GM18505 (cell line): ENCODE measurements around the gene PDXP.
"Not testable (repeated sequence)": the region's sequence is repeated elsewhere in the genome, so short reads cannot be mapped to it uniquely, and the experiment has no call there.

ENCODE experiments used
- ATAC-seq: cut with Tn5 transposase; IDR thresholded peaks from one replicate; pipeline ENCODE4 v1.9.1; 2021; ENCODE audit not compliant: unreplicated experiment
- POLR2A ChIP-seq: IDR thresholded peaks from 4 replicates; pipeline ENCODE4 v1.6.1; 2011; ENCODE audit warnings: borderline replicate concordance; ENCODE audit not compliant: insufficient read depth, insufficient read length; ENCODE audit errors: extremely low read depth

Gene PDXP

DNA sequence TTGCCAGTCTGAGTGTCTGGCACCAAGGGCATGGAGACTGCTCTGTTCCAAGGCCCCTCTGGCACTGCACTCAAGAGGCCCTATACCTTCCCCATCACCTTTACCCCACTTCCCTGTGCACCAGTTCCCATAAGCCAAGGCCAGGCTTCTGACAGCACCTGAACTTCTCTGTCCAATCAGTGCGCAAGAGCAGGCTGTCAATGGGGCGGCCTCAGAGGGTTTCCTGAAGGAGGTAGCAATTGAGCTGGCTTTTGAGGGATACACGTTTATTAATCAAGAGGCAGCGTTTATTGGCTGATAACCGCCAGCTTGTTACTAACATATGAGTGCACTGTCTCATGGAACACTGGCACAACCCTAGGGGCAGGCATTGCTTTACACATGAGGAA is 17.0 kb upstream of the PDXP start:
- TF ChIP-seq POLR2A = no peak
- ATAC-seq = no peak

DNA sequence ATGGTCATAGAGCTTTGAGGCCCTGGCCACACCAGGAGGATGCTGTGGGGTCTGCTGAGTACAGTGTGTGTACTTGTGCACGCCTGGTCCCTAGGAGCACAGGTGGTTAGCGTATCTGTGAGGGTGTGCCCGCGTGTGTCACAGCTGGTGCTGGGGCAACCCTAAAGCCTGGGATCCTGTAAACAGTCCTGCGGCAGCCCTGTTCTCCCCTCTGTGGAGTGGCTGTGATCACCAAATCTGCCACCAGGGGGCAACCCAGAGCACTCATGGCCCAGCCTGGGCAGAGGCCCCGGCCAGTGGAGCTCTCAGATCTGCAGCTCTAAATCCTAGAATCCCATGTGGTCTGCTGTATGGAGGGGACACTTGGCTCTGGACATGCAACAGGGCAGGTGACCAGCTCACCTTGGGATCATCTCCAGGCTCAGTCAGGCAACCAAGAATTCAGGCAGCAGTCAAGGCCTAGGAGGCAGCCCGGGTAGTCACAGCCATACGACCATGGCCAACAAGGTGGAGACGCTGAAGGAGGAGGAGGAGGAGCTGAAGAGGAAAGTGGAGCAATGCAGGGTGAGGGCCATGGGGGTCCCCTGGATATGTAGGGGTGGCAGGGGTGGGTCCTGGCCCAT is 15.2 kb upstream of the PDXP start:
- no peak for TF ChIP-seq POLR2A
- no peak for ATAC-seq

DNA sequence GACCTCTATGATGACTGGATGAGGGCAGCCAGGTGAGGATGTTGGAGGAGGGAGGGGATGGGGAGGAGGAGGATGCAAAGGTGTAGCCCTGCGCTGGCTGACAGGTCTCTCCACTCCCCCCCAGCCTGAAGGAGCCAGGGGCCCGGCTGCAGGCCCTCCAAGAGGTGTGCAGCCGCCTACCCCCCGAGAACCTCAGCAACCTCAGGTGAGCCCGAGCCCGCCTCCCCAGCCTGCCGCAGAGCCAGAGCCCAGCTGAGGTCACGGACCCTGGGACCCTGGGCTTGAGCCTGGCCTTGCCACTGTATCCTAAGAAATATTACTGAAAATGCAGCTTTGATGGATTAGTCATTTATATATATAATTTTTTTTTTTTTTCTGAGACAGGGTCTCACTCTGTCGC is 11.2 kb upstream of the PDXP start:
- TF ChIP-seq POLR2A = no peak
- no peak for ATAC-seq

DNA sequence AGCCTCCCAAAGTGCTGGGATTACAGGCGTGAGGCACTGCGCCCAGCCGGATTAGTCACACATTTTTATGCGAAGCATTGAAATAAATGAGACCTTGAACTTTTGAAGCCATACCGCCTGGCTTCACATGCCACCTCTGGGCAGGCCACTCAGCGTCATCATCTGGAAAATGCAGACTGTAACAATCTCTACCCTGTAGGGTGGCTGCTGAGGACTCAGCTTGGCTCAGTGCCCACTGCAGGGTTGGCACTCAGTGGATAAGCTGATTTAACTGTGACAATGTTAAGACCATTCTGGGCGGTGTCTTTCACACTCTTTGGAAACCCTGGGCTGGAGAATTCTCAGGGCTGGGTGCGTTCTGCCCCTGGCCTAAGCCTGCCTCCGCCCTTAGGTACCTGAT is 10.6 kb upstream of the PDXP start:
- no peak for ATAC-seq
- no peak for TF ChIP-seq POLR2A

- no peak for ATAC-seq
- no peak for TF ChIP-seq POLR2A
Measured at GRCh38 chr22:37650463-37651136, 7.9 kb upstream of the PDXP start.

DNA sequence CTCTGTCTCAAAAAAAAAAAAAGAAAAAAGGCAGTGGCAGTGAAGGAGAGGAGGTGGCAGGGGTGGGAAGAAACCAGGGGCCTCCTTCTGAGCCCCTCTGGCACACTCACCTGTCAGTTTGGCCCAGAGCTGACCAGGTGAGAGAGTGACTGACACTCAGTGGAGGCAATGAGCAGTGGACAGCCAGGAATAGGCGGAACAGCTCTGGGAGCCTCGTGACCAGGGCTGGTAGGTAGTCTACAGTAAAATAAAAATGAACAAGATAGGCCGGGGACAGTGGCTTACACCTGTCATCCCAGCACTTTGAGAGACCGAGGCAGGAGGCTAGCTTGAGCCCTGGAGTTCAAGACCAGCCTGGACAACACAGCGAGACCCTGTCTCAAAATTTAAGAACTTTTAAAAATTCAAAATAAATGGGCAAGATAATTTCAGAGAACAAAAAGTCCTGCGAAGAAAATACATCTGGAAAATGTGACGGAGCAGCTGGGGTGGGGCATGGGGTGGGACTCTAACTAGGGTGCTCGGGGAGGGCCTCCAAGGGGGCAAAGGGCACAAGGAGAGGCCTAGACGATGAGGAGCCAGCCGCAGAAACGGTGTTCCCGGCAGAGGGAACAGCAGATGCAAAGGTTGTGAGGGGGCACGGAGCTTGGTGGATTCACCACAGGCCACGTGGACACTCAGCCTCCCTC is 3.8 kb upstream of the PDXP start:
- no peak for ATAC-seq
- TF ChIP-seq POLR2A = no peak

DNA sequence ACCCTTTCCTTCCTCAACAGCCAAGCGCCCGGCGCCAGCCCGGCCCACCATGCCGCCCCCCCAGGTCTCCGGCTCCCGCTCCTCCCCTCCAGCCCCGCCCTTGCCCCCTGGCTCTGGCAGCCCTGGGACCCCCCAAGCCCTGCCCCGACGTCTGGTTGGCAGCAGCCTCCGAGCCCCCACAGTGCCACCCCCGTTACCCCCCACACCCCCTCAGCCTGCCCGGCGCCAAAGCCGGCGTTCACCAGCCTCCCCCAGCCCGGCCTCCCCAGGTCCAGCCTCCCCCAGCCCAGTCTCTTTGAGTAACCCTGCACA is 3.3 kb upstream of the PDXP start:
- ATAC-seq = no peak
- no peak for TF ChIP-seq POLR2A

DNA sequence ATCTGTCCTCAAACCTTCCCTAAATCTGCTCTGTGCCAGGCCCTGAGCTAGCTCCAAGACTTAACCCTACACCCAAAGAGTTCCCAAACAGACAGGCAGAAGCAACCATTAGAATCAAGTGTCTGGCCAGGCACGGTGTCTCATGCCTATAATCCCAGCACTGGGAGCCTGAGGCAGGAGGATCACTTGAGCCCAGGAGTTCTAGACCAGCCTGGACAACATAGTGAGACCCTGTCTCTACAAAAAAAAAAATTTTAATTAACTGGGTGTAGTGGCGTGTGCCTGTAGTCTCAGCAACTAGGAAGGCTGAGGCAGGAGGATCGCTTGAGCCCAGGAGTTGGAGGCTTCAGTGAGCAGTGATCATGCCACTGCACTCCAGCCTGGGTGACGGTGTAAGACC is 1.9 kb upstream of the PDXP start:
- not testable (repeated sequence) for ATAC-seq

DNA sequence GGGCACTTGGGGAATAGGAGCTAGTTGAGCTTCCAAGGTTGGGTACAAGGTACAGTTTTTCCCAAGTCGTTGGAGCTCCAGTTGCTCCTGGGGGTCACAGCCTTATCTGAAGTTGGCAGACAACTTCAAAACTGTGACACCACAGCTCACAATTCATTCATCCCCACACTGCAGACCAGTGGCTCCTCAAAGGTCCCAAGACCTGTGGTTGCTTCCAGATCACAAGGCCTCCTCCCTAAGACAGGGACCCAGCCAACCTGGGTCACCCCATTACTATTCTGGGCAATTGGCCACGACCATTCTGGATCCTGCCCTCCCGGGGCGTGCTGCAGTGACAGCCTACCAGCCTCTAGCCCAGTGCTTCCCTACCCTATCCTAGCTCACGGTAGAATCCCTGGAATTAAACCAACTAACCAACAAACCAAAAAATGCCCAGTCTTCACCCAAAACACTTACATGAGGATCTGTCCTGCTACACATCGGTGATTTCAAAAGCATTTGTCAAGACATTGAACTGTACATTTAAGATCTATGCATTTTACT is 862 bp upstream of the PDXP start:
- ATAC-seq = no peak
- peak; percentile 10 for TF ChIP-seq POLR2A

GRCh38 chr22:37659066-37659896 is 758 bp downstream of the PDXP start:
- no peak for TF ChIP-seq POLR2A
- peak; percentile 8 for ATAC-seq

- no peak for ATAC-seq
- TF ChIP-seq POLR2A = no peak
Measured at GRCh38 chr22:37659897-37660708, 1.6 kb downstream of the PDXP start.

- no peak for TF ChIP-seq POLR2A
- no peak for ATAC-seq
Measured at GRCh38 chr22:37660709-37661045, 2.2 kb downstream of the PDXP start.
